ENCODE results near the gene FAAP20. TPM values are rescaled to one million over a fixed set of nuclear protein-coding genes. Genes with fewer than 3 reads are reported as not detected.

Gene FAAP20
- total and polyA plus RNA-seq, 2 of the 8 experiments (the other 6 are each of a cell fraction or from before 2014, with no cell fraction given) = 58.4 to 99.8 TPM

DNA sequence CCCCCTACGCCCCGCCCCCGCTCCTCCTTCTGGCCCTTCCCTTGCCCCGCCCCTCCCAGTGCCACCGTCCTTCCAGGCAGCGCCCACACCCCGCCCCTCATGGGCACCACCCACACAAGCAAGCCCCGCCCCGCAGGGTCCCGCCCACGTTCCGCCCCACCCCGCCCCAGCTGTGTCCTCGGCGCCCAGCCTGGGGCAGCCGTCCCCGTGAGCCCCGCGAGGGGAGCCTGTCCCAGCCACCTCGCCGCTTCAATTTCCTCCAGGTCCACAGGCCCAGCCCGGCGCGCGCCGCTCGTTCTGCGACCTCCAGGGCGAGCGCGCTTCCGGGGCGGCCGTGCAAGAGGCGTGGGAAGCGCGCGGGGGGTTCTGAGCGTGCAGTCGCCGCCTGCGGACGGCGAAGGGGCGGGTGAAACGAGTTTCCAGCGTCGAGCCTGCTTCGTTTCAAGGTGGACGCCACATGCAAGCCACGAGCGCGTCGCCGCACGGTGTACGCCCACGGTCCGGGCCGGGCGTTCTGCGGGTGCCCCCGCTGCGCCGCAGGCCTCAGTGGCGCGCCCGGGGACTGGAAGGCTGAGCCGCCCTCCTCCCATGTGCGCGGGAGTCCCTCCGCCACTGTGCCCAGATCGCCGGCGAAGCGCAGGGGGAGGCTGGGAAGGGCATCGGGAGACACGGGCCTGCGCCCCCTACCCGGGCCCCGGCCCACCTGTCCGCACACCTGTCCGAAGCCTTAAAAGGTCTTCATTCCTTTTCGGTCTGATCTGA, 10.8 kb upstream of the FAAP20 start (continued):
- TF ChIP-seq EZH2 (IDR thresholded peaks at IDR 0.05; ENCODE audit: low read depth, low read length, severe bottlenecking) (no peak), SIRT6 (IDR thresholded peaks at IDR 0.05; ENCODE audit: low read length) (no peak), CREB1 (IDR thresholded peaks at IDR 0.05) (0 out of 2 replicates have a peak, but pooled peaks have one; percentile 3), SIN3A (conservative IDR thresholded peaks at IDR 0.05 in 1 of 2, IDR thresholded peaks at IDR 0.05 in 1 of 2; ENCODE audit: low read depth in 1 of 2, low read length in 2 of 2) (no peak), CBX8 (IDR thresholded peaks at IDR 0.05; ENCODE audit: borderline replicate concordance, low read depth, low read length) (no peak), SIX5 (IDR thresholded peaks at IDR 0.05; ENCODE audit: low read depth, low read length) (no peak), SP4 (IDR thresholded peaks at IDR 0.05; ENCODE audit: low read length) (no peak), RBBP5 (IDR thresholded peaks at IDR 0.05; ENCODE audit: borderline replicate concordance, low read depth, low read length) (peak; percentile 57; the same call in 1 of the 2 replicates), MAX (IDR thresholded peaks at IDR 0.05) (peak; percentile 92), SUZ12 (IDR thresholded peaks at IDR 0.05; ENCODE audit: low read length) (no peak), YY1 (IDR thresholded peaks at IDR 0.05; ENCODE audit: low read depth, low read length) (no peak), JUN (IDR thresholded peaks at IDR 0.05; ENCODE audit: low read depth, low read length) (no peak), TBP (IDR thresholded peaks at IDR 0.05; ENCODE audit: low read depth, low read length) (no peak), HDAC2 (IDR thresholded peaks at IDR 0.05; ENCODE audit: borderline replicate concordance in 1 of 2, low read depth in 2 of 2, low read length in 2 of 2) (peak in 1 of 2 experiments; percentile 71; a peak in 1 of 4 replicates), CEBPB (IDR thresholded peaks at IDR 0.05; ENCODE audit: low read depth, low read length) (no peak), TEAD4 (IDR thresholded peaks at IDR 0.05; ENCODE audit: low read depth, low read length) (no peak), KDM1A (IDR thresholded peaks at IDR 0.05; ENCODE audit: borderline replicate concordance, low read length) (no peak), POLR2A (IDR thresholded peaks at IDR 0.05; ENCODE audit: control extremely low read depth in 1 of 2, low read depth in 2 of 2, low read length in 2 of 2) (peak in 1 of 2 experiments; percentile 17; a peak in 1 of 3 replicates), BCL11A (IDR thresholded peaks at IDR 0.05; ENCODE audit: low read depth in 2 of 2, low read length in 2 of 2) (no peak), SP2 (IDR thresholded peaks at IDR 0.05; ENCODE audit: low read length) (no peak), EGR1 (IDR thresholded peaks at IDR 0.05; ENCODE audit: borderline replicate concordance, low read depth, low read length) (peak; percentile 38; the same call in 1 of the 2 replicates), CHD2 (IDR thresholded peaks at IDR 0.05; ENCODE audit: low read length) (no peak), MAFK (IDR thresholded peaks at IDR 0.05; ENCODE audit: low read depth, low read length) (no peak)
- TF ChIP-seq, protein P1, sequence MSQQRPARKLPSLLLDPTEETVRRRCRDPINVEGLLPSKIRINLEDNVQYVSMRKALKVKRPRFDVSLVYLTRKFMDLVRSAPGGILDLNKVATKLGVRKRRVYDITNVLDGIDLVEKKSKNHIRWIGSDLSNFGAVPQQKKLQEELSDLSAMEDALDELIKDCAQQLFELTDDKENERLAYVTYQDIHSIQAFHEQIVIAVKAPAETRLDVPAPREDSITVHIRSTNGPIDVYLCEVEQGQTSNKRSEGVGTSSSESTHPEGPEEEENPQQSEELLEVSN (IDR thresholded peaks at IDR 0.05) = peak; percentile 94

All from H1 (cell line).